Sigmoid colon (tissue), 7 donors: Measurements from ENCODE around the gene OR5A1. TPM values are rescaled to one million over a fixed set of nuclear protein-coding genes. Genes with fewer than 3 reads are reported as not detected.

Experiments
- DNase-seq: peaks from one replicate; pipeline ENCODE4 v3.0.0-alpha.2; 2019
- H3K27ac ChIP-seq, 4 donors: fragments of 200-600 bp; sonication (generic); one replicate each; pipeline ENCODE4 v1.5.1; 2016 to 2019; ENCODE audit warnings: mild to moderate bottlenecking in 1 of 4
- H3K27me3 ChIP-seq, 3 donors: fragments of 200-600 bp; sonication (generic); one replicate each; pipeline ENCODE4 v1.5.1; 2019; ENCODE audit warnings: mild to moderate bottlenecking in 1 of 3
- H3K36me3 ChIP-seq, 4 donors: fragments of 200-600 bp; sonication (generic); one replicate each; pipeline ENCODE4 v1.5.1; 2016 to 2019
- H3K4me1 ChIP-seq, 4 donors: fragments of 200-600 bp; sonication (generic); one replicate each; pipeline ENCODE4 v1.5.1; 2017 to 2019
- H3K4me3 ChIP-seq, 4 donors: fragments of 200-600 bp; sonication (generic); one replicate each; pipeline ENCODE4 v1.5.1; 2017 to 2019; ENCODE audit warnings: mild to moderate bottlenecking in 2 of 4, moderate library complexity in 1 of 4
- H3K9me3 ChIP-seq, 4 donors: fragments of 200-600 bp in 3 of 4; sonication (generic) in 3 of 4; one replicate each; pipeline versions ENCODE4 v1.5.1 to v1.6.1; 2013 to 2019
- EP300 ChIP-seq, 4 donors: sonication (generic); formaldehyde crosslinking; IDR thresholded peaks; one replicate each; pipeline ENCODE4 v1.6.1; 2017; ENCODE audit warnings: antibody characterized with exemption in 4 of 4
- POLR2A ChIP-seq, 2 donors: fragments of 450-650 bp; IDR thresholded peaks; one replicate each; pipeline ENCODE4 v1.6.1; 2016; ENCODE audit warnings: antibody characterized with exemption in 2 of 2, mild to moderate bottlenecking in 2 of 2, moderate library complexity in 2 of 2
- POLR2AphosphoS5 ChIP-seq, 4 donors: sonication (generic); formaldehyde crosslinking; IDR thresholded peaks; one replicate each; pipeline ENCODE4 v1.6.1; 2017; ENCODE audit warnings: antibody characterized with exemption in 4 of 4
- WGBS, 2 donors: extraction: QIAGEN DNeasy Blood & Tissue Kit; methylation state at CpG; one replicate each; pipeline ENCODE4 v1.1.7; 2013; 5-methylcytosine and 5-hydroxymethylcytosine counted together
- intact Hi-C: fragments of 100-400 bp; cut with DNase I; formaldehyde crosslinking; loops from one replicate; pipeline ENCODE4 v1.15.1; 2023
- polyA plus RNA-seq, 3 donors: library from polyadenylated mRNA; stranded (reverse); fragments of 200-250 nt; gene quantifications; one replicate each; pipeline ENCODE4 v1.2.3, GENCODE V29; 2013
- total RNA-seq, 4 donors: library from RNA; depleted of rRNA; stranded (reverse); fragments of >200 nt; gene quantifications; one replicate each; pipeline ENCODE4 v1.1.0, GENCODE V29; 2016
- TF ChIP-seq, protein P1 (sequence below), 4 experiments: fragments of 450-650 bp in 3 of 4; fragments of 200-600 bp in 1 of 4; IDR thresholded peaks; one replicate each; pipeline ENCODE4 v1.5.1; 2016 to 2019; ENCODE audit warnings: antibody characterized with exemption in 4 of 4, mild to moderate bottlenecking in 3 of 4, moderate library complexity in 2 of 4
- donor health status: healthy with polysubstance abuse.
- donor health status: Bipolar disorder and iron deficiency.
- donor health status: healthy.

Gene OR5A1
- total and polyA plus RNA-seq, 7 donors: not detected

- TF ChIP-seq POLR2AphosphoS5 (IDR thresholded peaks at IDR 0.05) (no peak), POLR2A (IDR thresholded peaks at IDR 0.05) (no peak), EP300 (IDR thresholded peaks at IDR 0.05) (no peak)
- TF ChIP-seq, protein P1, sequence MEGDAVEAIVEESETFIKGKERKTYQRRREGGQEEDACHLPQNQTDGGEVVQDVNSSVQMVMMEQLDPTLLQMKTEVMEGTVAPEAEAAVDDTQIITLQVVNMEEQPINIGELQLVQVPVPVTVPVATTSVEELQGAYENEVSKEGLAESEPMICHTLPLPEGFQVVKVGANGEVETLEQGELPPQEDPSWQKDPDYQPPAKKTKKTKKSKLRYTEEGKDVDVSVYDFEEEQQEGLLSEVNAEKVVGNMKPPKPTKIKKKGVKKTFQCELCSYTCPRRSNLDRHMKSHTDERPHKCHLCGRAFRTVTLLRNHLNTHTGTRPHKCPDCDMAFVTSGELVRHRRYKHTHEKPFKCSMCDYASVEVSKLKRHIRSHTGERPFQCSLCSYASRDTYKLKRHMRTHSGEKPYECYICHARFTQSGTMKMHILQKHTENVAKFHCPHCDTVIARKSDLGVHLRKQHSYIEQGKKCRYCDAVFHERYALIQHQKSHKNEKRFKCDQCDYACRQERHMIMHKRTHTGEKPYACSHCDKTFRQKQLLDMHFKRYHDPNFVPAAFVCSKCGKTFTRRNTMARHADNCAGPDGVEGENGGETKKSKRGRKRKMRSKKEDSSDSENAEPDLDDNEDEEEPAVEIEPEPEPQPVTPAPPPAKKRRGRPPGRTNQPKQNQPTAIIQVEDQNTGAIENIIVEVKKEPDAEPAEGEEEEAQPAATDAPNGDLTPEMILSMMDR (IDR thresholded peaks at IDR 0.05): no peak
- DNase-seq: no peak
- WGBS, 2 donors: 85 to 89% methylated on average over 2 of the region's 2 CpGs
- H3K36me3 ChIP-seq: no peaks in the 10 kb centered on the region
- no peaks in the 10 kb centered on the region for H3K9me3 ChIP-seq
- H3K27ac ChIP-seq: no peak overlapping the region
- no peaks in the 10 kb centered on the region for H3K4me1 ChIP-seq
- H3K27me3 ChIP-seq: no peaks in the 10 kb centered on the region
- intact Hi-C loops: no loop called here
- no peak overlapping the region for H3K4me3 ChIP-seq
Observed at GRCh38 chr11:59423835-59424234, 12.4 kb upstream of the OR5A1 start.

DNA sequence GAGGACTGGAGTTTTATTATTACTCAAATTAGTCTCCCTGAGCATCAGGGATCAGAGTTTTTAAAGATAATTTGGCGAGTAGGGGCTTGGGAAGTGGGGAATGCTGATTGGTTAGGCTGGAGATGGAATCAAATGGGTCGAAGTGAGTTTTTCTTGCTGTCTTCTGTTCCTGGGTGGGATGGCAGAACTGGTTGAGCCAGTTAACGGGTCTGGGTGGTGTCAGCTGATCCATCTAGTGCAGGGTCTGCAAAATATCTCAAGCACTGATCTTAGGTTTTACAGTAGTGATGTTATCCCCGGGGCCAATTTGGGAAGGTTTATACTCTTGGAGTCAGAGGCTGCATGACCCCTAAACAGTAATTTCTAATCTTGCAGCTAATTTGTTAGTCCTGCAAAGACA lies 11.1 kb upstream of the OR5A1 start:
- H3K36me3 ChIP-seq: no peaks in the 10 kb centered on the region
- no peaks in the 10 kb centered on the region for H3K27me3 ChIP-seq
- no peak for DNase-seq
- no peaks in the 10 kb centered on the region for H3K4me1 ChIP-seq
- intact Hi-C loops: no loop called here
- 55 to 64% methylated on average over 4 of the region's 4 CpGs for WGBS, 2 donors
- H3K4me3 ChIP-seq: no peak overlapping the region
- TF ChIP-seq POLR2AphosphoS5 (IDR thresholded peaks at IDR 0.05) (no peak), POLR2A (IDR thresholded peaks at IDR 0.05) (no peak), EP300 (IDR thresholded peaks at IDR 0.05) (no peak)
- TF ChIP-seq, protein P1 (IDR thresholded peaks at IDR 0.05): no peak
- no peaks in the 10 kb centered on the region for H3K9me3 ChIP-seq
- no peak overlapping the region for H3K27ac ChIP-seq

DNA sequence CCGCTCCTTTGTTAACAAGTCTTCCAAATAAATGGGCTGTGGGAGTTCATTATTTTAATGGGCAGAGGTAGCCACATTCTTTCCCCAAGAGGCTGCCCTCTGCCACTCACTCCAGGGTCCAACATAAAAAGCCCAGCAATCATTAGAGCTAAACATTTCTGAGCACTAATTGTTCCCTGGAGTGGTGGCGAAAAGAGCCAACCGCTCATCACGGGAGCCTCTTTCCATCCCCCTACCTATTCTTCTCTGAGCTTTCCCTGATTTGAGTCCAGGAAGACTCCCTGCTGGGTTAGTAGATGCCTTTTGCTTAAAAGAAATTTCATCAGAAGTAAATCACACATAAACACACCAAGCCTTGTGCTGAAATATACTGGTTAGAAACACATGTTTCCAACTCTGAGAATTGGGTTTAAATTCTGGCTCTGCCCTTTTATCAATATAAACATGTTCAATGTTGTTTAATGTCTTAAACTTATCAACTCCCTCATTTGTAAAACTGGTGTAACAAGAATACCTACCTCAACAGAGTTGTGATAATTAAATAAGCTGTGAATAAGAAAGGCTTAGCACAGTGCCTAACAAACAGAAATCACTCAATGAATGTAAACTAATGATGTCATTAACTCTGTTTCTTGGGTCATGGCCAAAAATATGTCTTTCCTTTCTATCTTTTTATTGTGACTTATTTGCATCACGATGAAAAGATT lies 9.8 kb upstream of the OR5A1 start, which contains the start of gene OR5A2:
Gene OR5A2, minus strand, starts transcription at position 53 of the 707 bp plus-strand sequence. CDS start 3,460 bp downstream, outside the sequence.
- Histone ChIP-seq H3K27me3 (no peaks in the 10 kb centered on the region), H3K4me1 (no peaks in the 10 kb centered on the region), H3K9me3 (no peaks in the 10 kb centered on the region), H3K36me3 (no peaks in the 10 kb centered on the region), H3K27ac (no peak within 1 kb of the TSS), H3K4me3 (no peak within 1 kb of the TSS)
- WGBS, 2 donors: 77 to 78% methylated on average over 5 of the region's 5 CpGs
- no peak for TF ChIP-seq EP300 (IDR thresholded peaks at IDR 0.05)
- TF ChIP-seq POLR2A (IDR thresholded peaks at IDR 0.05): no peak
- TF ChIP-seq POLR2AphosphoS5 (IDR thresholded peaks at IDR 0.05): no peak
- TF ChIP-seq, protein P1 (IDR thresholded peaks at IDR 0.05): no peak
- intact Hi-C loops: no loop called here
- DNase-seq: no peak

GRCh38 chr11:59427068-59427382 lies 9.2 kb upstream of the OR5A1 start:
- intact Hi-C loops: no loop called here
- no peak overlapping the region for H3K4me3 ChIP-seq
- H3K36me3 ChIP-seq: no peaks in the 10 kb centered on the region
- H3K9me3 ChIP-seq: no peaks in the 10 kb centered on the region
- H3K4me1 ChIP-seq: no peaks in the 10 kb centered on the region
- no peaks in the 10 kb centered on the region for H3K27me3 ChIP-seq
- TF ChIP-seq EP300 (IDR thresholded peaks at IDR 0.05) (no peak), POLR2A (IDR thresholded peaks at IDR 0.05) (no peak), POLR2AphosphoS5 (IDR thresholded peaks at IDR 0.05) (no peak)
- TF ChIP-seq, protein P1 (IDR thresholded peaks at IDR 0.05): no peak
- H3K27ac ChIP-seq: no peak overlapping the region
- no peak for DNase-seq
